Measurements from ENCODE around the gene CCDC13. TPM values are rescaled to one million over a fixed set of nuclear protein-coding genes. Genes with fewer than 3 reads are reported as not detected.
A peak's percentile ranks its signal among the peaks of the same experiment; 100 is the strongest.

The CCDC13 gene
- total RNA-seq, 1 donor from 2014 or later: 0.24 TPM

DNA sequence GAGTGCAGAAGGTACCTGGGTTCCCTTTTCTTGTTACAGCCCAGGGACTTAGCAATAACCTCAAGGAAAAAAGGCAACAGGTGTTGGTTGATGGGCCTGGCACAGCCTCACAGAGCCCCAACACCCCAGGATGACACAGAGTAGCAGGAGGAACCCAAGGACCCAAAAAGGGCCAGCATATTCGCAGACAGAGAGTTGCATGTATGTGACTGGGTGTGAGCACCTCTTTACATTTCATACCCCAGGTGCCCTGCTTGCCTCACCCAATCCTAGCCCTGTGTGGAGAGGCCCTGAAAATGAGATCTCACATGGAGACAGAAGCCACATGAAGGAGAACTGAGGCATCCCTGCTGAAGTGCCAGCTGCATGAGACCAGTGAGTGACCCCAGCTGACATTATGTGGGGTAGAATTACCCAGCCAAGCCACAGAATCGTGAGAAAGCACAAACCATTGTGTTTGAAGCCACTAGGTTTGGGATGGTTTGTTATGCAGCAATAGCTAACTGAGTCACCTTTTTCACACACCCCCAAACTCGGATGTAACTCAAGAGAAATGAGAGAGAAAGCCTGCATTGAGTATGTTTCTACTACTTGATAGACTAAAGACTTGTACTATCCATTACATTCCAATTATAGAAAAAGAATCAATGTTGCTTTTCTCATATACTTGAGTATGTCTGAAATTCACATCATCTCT, 44.2 kb downstream of the CCDC13 start:
- intact Hi-C loops (cut with DNase I): no loop called here
- DNase-seq: no peak
- ATAC-seq (ENCODE audit: poor library complexity): no peak

DNA sequence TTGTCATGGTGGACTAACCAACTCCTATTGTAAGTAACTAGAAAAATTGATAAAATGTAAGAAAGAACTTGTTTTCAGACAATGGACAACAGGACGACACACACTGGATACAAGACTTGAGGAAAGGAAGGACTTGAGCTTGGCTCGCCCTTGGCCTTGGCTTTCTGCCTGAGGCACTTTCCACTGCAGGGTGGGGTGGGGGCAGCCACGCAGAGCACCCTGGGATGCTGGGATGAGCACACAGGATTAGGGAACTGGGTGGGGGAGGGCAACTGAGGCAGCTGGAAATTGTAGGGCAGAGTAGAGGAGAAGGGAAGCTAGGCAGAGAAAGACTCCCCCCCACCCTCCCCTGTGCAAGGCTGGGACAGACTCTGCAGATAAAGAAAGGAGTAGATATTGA, 45.0 kb downstream of the CCDC13 start:
- DNase-seq (peak; percentile 71), ATAC-seq (ENCODE audit: poor library complexity) (peak; percentile 44)
- intact Hi-C loops (cut with DNase I): no loop called here

DNA sequence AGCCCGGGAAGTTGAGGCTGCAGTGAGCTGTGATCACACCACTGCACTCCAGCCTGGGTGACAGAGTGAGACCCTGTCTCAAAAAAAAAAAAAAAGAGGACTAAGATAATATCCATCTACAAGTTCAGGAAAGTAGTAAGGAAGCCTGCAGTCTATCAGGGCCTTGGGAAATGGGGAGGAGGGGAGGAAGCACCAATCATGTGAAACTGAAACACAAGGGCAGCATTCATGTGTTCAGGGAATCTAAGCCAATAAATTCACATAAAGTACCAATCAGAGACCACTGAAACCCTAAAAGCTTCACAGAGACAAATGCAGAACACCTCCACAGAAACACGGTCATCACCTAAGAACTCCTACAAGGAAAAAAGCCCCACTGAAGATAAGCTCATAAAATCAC, 47.6 kb downstream of the CCDC13 start:
- intact Hi-C loops (cut with DNase I): no loop called here
- DNase-seq (no peak), ATAC-seq (ENCODE audit: poor library complexity) (no peak)

DNA sequence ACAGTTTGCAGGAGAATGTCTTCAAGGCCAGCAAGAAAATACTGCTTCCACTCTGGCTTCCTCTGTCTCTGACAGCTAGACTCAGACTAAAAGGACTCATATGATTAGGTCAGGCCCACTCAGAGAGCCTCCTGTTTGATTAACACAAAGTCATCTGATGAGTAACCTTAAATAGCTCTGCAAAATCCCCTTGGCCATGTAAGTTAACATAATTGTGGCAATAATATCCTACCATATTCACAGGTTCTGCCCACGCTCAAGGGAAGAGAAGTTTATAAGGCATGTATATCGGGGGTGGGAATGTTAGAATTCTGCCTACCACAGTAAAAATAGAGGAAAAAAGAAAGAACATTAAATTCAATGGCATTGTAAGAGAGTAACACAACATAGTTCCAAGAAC, 49.8 kb downstream of the CCDC13 start:
- ATAC-seq (ENCODE audit: poor library complexity) (peak; percentile 38), DNase-seq (no peak)
- intact Hi-C loops (cut with DNase I): no loop called here

Other genes starting within 250 kb of the CCDC13 start
- 21.6 TPM for gene SEC22C, start 191.3 kb downstream of the CCDC13 start, total RNA-seq
- gene SS18L2, start 182.4 kb downstream of the CCDC13 start, total RNA-seq: 9.1 TPM
- gene NKTR, start 172.6 kb downstream of the CCDC13 start, total RNA-seq: 21.6 TPM
- gene ZBTB47, start 119.6 kb downstream of the CCDC13 start, total RNA-seq: 82.3 TPM
- gene KLHL40, start 87.7 kb downstream of the CCDC13 start, total RNA-seq: 0.11 TPM
- 486 TPM for gene HHATL, start 70.5 kb downstream of the CCDC13 start, total RNA-seq
- 320 TPM for gene HIGD1A, start 31.2 kb upstream of the CCDC13 start, total RNA-seq
- 0.43 TPM for gene ACKR2, start 36.2 kb upstream of the CCDC13 start, total RNA-seq
- not detected for gene CYP8B1, start 102.6 kb upstream of the CCDC13 start, total RNA-seq
- 3.3 TPM for gene ZNF662, start 132.9 kb upstream of the CCDC13 start, total RNA-seq
- 0.75 TPM for gene GASK1A, start 206.1 kb upstream of the CCDC13 start, total RNA-seq